GM12864 (cell line): ENCODE data around the gene NPHP4.

ENCODE experiments used
- DNase-seq: peaks from one replicate; pipeline ENCODE4 v3.0.0-alpha.2; 2011; ENCODE audit warnings: low read depth
- H3K4me3 ChIP-seq: 2 replicates; pipeline ENCODE4 v1.5.1; 2011; ENCODE audit warnings: mild to moderate bottlenecking, low read depth, low read length, control low read depth
- CTCF ChIP-seq: IDR thresholded peaks from 2 replicates; pipeline ENCODE4 v1.5.1; 2011; ENCODE audit warnings: low read depth, mild to moderate bottlenecking, moderate library complexity, low read length, control low read depth, inconsistent platforms; ENCODE audit errors: missing control alignments

Gene NPHP4

GRCh38 chr1:5836776-5837440, 155.3 kb downstream of the NPHP4 start:
- TF ChIP-seq CTCF: no peak
- no peak for DNase-seq
- H3K4me3 ChIP-seq: no peak overlapping the region

GRCh38 chr1:5835179-5835562, 157.1 kb downstream of the NPHP4 start:
- H3K4me3 ChIP-seq: no peak overlapping the region
- DNase-seq: no peak
- no peak for TF ChIP-seq CTCF

GRCh38 chr1:5834477-5835178, 157.6 kb downstream of the NPHP4 start:
- DNase-seq: no peak
- TF ChIP-seq CTCF: no peak
- H3K4me3 ChIP-seq: no peak overlapping the region

- no peak overlapping the region for H3K4me3 ChIP-seq
- no peak for DNase-seq
- no peak for TF ChIP-seq CTCF
Observed at GRCh38 chr1:5833911-5834310, 158.3 kb downstream of the NPHP4 start.

GRCh38 chr1:5832916-5833895, 159.0 kb downstream of the NPHP4 start:
- no peak for DNase-seq
- H3K4me3 ChIP-seq: no peak overlapping the region
- no peak for TF ChIP-seq CTCF

GRCh38 chr1:5831600-5832335, 160.5 kb downstream of the NPHP4 start:
- TF ChIP-seq CTCF: no peak
- DNase-seq: no peak
- H3K4me3 ChIP-seq: no peak overlapping the region
